Glutamatergic neuron (in vitro differentiated cells): ENCODE data around the gene LIF. TPM values are rescaled to one million over a fixed set of nuclear protein-coding genes. Genes with fewer than 3 reads are reported as not detected.

Experiments
- DNase-seq: peaks from one replicate; pipeline ENCODE4 v3.0.0; 2022
- H3K27ac Mint-ChIP-seq: one replicate; pipeline ENCODE4 v1.8.0; 2020; ENCODE audit warnings: mild to moderate bottlenecking, mixed read lengths, inconsistent platforms; ENCODE audit not compliant: unreplicated experiment
- H3K27me3 Mint-ChIP-seq: one replicate; pipeline ENCODE4 v1.8.0; 2020; ENCODE audit warnings: mild to moderate bottlenecking, moderate library complexity, mixed read lengths, inconsistent platforms; ENCODE audit not compliant: unreplicated experiment
- H3K36me3 Mint-ChIP-seq: one replicate; pipeline ENCODE4 v1.8.0; 2020; ENCODE audit warnings: mild to moderate bottlenecking, mixed read lengths, inconsistent platforms; ENCODE audit not compliant: unreplicated experiment
- H3K4me1 Mint-ChIP-seq: one replicate; pipeline ENCODE4 v1.8.0; 2020; ENCODE audit warnings: mild to moderate bottlenecking, low read depth, mixed read lengths, inconsistent platforms; ENCODE audit not compliant: unreplicated experiment
- H3K4me3 Mint-ChIP-seq: one replicate; pipeline ENCODE4 v1.8.0; 2020; ENCODE audit warnings: mild to moderate bottlenecking, mixed read lengths, inconsistent platforms; ENCODE audit not compliant: unreplicated experiment
- H3K9me3 Mint-ChIP-seq: one replicate; pipeline ENCODE4 v1.8.0; 2020; ENCODE audit warnings: mild to moderate bottlenecking, moderate library complexity, mixed read lengths, inconsistent platforms; ENCODE audit not compliant: unreplicated experiment
- total RNA-seq: library from RNA; stranded (reverse); fragmentation: NEBNext Ultra II Directional; extraction: Animal tissue kit (Norgen Biotek cat#: 25700); gene quantifications from one replicate; pipeline ENCODE4 v1.2.1, GENCODE V29; 2021; ENCODE audit not compliant: unreplicated experiment
- TF ChIP-seq, protein P1 (sequence below): fragments of 200-600 bp; sonication (generic); IDR thresholded peaks from one replicate; pipeline ENCODE4 v1.5.0; 2021; ENCODE audit not compliant: partially characterized antibody, unreplicated experiment

The LIF gene
- total RNA-seq, 1 donor from 2014 or later: 0.29 TPM

GRCh38 chr22:30263883-30264282 is 17.3 kb upstream of the LIF start:
- Mint-ChIP-seq H3K27me3 (peaks cover 11% of the 10 kb centered on the region), H3K27ac (no peak overlapping the region), H3K4me3 (no peak overlapping the region), H3K36me3 (no peaks in the 10 kb centered on the region), H3K9me3 (peaks cover 2% of the 10 kb centered on the region), H3K4me1 (peaks cover 4% of the 10 kb centered on the region)
- TF ChIP-seq, protein P1, sequence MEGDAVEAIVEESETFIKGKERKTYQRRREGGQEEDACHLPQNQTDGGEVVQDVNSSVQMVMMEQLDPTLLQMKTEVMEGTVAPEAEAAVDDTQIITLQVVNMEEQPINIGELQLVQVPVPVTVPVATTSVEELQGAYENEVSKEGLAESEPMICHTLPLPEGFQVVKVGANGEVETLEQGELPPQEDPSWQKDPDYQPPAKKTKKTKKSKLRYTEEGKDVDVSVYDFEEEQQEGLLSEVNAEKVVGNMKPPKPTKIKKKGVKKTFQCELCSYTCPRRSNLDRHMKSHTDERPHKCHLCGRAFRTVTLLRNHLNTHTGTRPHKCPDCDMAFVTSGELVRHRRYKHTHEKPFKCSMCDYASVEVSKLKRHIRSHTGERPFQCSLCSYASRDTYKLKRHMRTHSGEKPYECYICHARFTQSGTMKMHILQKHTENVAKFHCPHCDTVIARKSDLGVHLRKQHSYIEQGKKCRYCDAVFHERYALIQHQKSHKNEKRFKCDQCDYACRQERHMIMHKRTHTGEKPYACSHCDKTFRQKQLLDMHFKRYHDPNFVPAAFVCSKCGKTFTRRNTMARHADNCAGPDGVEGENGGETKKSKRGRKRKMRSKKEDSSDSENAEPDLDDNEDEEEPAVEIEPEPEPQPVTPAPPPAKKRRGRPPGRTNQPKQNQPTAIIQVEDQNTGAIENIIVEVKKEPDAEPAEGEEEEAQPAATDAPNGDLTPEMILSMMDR: no peak
- DNase-seq: no peak

DNA sequence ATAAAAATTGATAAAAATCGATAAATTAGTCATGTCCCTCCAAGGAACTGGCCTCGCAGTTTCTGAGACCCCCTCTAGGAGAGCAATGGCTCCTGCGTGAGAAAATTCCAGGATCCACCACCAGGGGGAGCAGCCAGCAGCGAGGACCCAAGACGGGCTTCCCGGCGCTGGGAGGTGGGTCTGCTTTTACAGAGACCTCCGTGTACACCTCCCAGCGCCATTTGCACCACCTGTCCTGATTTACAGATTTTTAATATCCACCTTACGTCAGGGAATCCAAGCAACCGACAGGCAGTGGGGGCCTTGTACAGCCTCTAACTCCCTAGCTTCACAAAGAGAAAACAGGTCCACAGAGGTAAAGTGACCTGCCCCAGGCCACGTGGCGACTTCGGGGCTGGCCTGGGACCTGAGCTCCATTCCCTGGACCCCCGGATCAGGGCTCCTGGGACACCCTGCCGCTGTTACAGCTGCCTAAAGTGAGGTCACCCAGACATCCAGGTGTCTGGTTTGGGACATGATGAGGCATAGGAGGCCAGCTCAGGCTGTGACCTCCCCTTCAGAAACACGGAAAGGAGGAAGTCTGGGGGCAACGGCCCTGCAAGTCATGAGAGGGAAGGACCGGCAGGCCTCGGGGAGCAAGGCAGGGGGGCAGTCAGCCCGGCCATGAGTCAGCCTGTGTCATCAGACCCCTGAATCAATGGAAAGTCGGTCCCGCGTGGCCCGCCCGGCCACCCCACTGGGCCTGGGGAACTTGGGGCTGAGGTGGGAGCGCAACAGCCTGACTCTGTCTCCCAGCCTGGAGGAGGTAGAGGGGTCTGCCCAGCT is 16.6 kb upstream of the LIF start:
- no peaks in the 10 kb centered on the region for H3K36me3 Mint-ChIP-seq
- H3K4me1 Mint-ChIP-seq: peaks cover 4% of the 10 kb centered on the region
- TF ChIP-seq, protein P1: peak; percentile 100
- H3K27ac Mint-ChIP-seq: no peak overlapping the region
- peaks cover 2% of the 10 kb centered on the region for H3K9me3 Mint-ChIP-seq
- peak; percentile 94 for DNase-seq
- H3K4me3 Mint-ChIP-seq: no peak overlapping the region
- peaks cover 8% of the 10 kb centered on the region for H3K27me3 Mint-ChIP-seq

DNA sequence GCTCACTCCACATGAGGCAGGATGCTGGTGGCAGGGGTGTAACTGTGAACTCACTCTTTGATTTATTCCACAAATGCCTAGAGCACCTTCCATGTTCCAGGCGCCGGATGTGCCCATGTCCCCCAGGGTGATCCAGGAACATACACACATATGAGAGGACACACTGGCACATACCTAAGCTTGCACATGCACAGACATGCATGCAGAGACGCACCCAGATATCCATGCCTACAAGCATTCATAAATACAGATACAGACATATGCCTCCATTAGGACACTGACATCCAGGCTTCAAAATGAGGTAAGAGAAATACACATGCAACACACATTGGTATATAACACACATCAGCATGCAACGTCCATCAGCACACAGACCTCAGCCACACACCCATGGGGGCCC is 15.6 kb upstream of the LIF start:
- H3K27ac Mint-ChIP-seq: no peak overlapping the region
- no peak for DNase-seq
- TF ChIP-seq, protein P1: no peak
- H3K36me3 Mint-ChIP-seq: no peaks in the 10 kb centered on the region
- peaks cover 4% of the 10 kb centered on the region for H3K4me1 Mint-ChIP-seq
- peaks cover 2% of the 10 kb centered on the region for H3K9me3 Mint-ChIP-seq
- no peak overlapping the region for H3K4me3 Mint-ChIP-seq
- peaks cover 8% of the 10 kb centered on the region for H3K27me3 Mint-ChIP-seq

- H3K4me1 Mint-ChIP-seq: peaks cover 4% of the 10 kb centered on the region
- TF ChIP-seq, protein P1: no peak
- H3K9me3 Mint-ChIP-seq: peaks cover 2% of the 10 kb centered on the region
- no peaks in the 10 kb centered on the region for H3K36me3 Mint-ChIP-seq
- DNase-seq: no peak
- H3K4me3 Mint-ChIP-seq: no peak overlapping the region
- no peak overlapping the region for H3K27ac Mint-ChIP-seq
- peaks cover 8% of the 10 kb centered on the region for H3K27me3 Mint-ChIP-seq
Observed at GRCh38 chr22:30261134-30261533, 14.6 kb upstream of the LIF start.

DNA sequence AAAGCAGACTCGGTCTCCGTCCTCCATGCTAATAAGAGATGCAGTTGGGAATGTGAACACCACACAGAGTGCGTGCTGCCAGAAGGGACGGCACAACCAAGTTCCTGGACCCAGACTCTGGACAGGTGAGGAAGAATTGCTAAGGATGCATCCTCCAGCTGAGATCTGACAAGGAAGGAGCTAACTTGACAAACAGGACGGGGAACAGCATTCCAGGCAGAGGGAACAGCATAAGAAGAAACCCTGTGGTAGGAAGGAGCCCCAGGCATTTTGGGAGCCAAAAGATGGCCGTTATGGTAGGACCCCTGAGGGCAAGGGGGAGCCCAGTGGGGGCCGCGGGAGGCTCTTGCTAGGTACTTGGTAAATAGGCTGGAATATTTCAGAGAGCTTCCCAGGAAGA is 14.1 kb upstream of the LIF start:
- TF ChIP-seq, protein P1: no peak
- H3K4me1 Mint-ChIP-seq: peaks cover 4% of the 10 kb centered on the region
- no peak for DNase-seq
- H3K27ac Mint-ChIP-seq: no peak overlapping the region
- H3K27me3 Mint-ChIP-seq: peaks cover 8% of the 10 kb centered on the region
- H3K9me3 Mint-ChIP-seq: peaks cover 2% of the 10 kb centered on the region
- no peaks in the 10 kb centered on the region for H3K36me3 Mint-ChIP-seq
- no peak overlapping the region for H3K4me3 Mint-ChIP-seq
